ENCODE results near the gene TMX3. TPM values are rescaled to one million over a fixed set of nuclear protein-coding genes. Genes with fewer than 3 reads are reported as not detected.
A peak's percentile ranks its signal among the peaks of the same experiment; 100 is the strongest.

Gene TMX3
- total RNA-seq, 4 donors from 2014 or later, result 19.1 to 44.0 (median 25.3) TPM

- Histone ChIP-seq H3K27me3 (no peaks in the 10 kb centered on the region), H3K36me3 (no peaks in the 10 kb centered on the region), H3K9me3 (no peaks in the 10 kb centered on the region), H3K4me3 (no peak overlapping the region), H3K4me1 (peaks cover 9% of the 10 kb centered on the region), H3K27ac (no peak overlapping the region)
- no peak for DNase-seq (ENCODE audit: low spot score in 2 of 2)
- WGBS, result 67% methylated on average over 4 of the region's 4 CpGs
- no peak for TF ChIP-seq EP300 (IDR thresholded peaks at IDR 0.05)
- TF ChIP-seq CTCF (IDR thresholded peaks at IDR 0.05), result no peak
- TF ChIP-seq POLR2AphosphoS5 (IDR thresholded peaks at IDR 0.05), result no peak
- TF ChIP-seq POLR2A (IDR thresholded peaks at IDR 0.05), result no peak
Observed at GRCh38 chr18:68724021-68724420, 9.1 kb upstream of the TMX3 start.

DNA sequence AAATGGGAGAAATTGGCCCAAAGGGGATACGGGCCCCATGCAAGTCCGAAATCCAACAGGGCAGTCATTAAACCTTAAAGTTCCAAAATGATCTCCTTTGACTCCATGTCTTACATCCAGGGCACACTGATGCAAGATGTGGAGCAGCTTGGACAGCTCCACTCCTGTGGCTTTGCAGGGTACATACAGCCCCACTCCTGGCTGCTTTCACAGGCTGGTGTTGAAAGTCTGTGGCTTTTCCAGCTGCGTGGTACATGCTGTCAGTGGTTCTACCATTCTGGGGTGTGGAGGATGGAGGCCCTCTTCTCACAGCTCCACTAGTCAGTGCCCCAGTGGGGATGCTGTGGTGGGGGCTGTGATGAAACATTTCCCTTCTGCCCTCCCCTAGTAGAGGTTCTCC, 8.6 kb upstream of the TMX3 start:
- TF ChIP-seq CTCF (IDR thresholded peaks at IDR 0.05) (no peak), POLR2A (IDR thresholded peaks at IDR 0.05) (no peak), POLR2AphosphoS5 (IDR thresholded peaks at IDR 0.05) (no peak), EP300 (IDR thresholded peaks at IDR 0.05) (no peak)
- Histone ChIP-seq H3K4me3 (no peak overlapping the region), H3K27ac (no peak overlapping the region), H3K36me3 (no peaks in the 10 kb centered on the region), H3K9me3 (no peaks in the 10 kb centered on the region), H3K27me3 (no peaks in the 10 kb centered on the region), H3K4me1 (peaks cover 9% of the 10 kb centered on the region)
- DNase-seq (ENCODE audit: low spot score in 2 of 2), result no peak
- 93% methylated on average over 3 of the region's 3 CpGs for WGBS

GRCh38 chr18:68722821-68723220, 7.9 kb upstream of the TMX3 start:
- Histone ChIP-seq H3K27ac (no peak overlapping the region), H3K4me3 (no peak overlapping the region), H3K9me3 (no peaks in the 10 kb centered on the region), H3K4me1 (peaks cover 9% of the 10 kb centered on the region), H3K36me3 (no peaks in the 10 kb centered on the region), H3K27me3 (no peaks in the 10 kb centered on the region)
- no peak for DNase-seq (ENCODE audit: low spot score in 2 of 2)
- WGBS, result 82% methylated on average over 1 of the region's 1 CpG
- TF ChIP-seq POLR2AphosphoS5 (IDR thresholded peaks at IDR 0.05) (no peak), POLR2A (IDR thresholded peaks at IDR 0.05) (no peak), CTCF (IDR thresholded peaks at IDR 0.05) (no peak), EP300 (IDR thresholded peaks at IDR 0.05) (no peak)

DNA sequence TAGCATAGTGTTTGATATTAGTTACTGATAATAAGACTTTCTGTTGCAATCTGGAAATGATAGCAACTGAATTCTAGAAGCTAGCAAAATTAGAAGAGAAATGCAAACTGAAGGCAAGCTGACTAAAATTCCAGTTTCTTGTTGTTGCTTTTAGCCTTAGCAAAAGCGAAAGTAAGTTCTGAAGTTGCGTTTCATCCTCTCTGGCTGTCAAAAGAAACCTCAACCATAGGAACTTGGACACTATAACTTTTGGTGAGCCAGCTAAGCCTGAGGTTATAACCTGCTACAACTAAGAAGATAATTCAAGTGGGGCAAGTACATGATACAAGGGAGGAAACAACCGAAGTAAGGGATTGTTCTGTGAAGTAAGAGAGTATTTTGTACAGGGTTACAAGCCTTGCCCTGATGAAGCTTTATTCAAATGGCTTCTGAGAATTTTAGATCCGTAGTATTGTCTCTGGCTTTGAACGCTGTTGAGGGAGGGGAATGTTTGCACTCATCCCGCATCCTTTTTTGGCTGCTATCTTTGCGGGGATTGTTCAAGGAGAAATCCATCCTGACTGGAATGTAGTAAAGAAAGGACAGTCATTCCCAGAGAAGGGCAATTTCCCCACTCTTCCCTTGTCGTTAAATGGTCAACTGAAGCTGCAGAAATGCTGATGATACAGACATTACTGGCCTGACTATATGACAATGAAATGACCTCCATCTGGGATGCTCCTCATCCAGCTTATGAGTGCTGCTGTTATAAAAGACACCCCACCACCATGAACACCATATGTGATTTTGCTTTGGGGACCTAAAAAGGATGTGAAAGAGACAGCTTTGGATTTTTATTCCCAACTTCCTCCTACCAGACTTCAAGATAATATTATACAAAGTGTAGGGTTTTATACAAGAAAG, 7.0 kb upstream of the TMX3 start:
- WGBS, result 25% methylated on average over 8 of the region's 8 CpGs
- TF ChIP-seq CTCF (IDR thresholded peaks at IDR 0.05), result no peak
- TF ChIP-seq POLR2A (IDR thresholded peaks at IDR 0.05), result no peak
- no peak for TF ChIP-seq EP300 (IDR thresholded peaks at IDR 0.05)
- TF ChIP-seq POLR2AphosphoS5 (IDR thresholded peaks at IDR 0.05), result no peak
- Histone ChIP-seq H3K27me3 (no peaks in the 10 kb centered on the region), H3K27ac (peak overlapping the region; percentile 60), H3K4me3 (peak overlapping the region; percentile 37), H3K4me1 (peaks cover 9% of the 10 kb centered on the region), H3K36me3 (no peaks in the 10 kb centered on the region), H3K9me3 (no peaks in the 10 kb centered on the region)
- DNase-seq (ENCODE audit: low spot score in 2 of 2), result no peak

- WGBS, result 0% methylated on average over 14 of the region's 14 CpGs
- no peak for DNase-seq (ENCODE audit: low spot score in 2 of 2)
Observed at GRCh38 chr18:68714366-68714711, 569 bp downstream of the TMX3 start.

More at GRCh38 chr18:68714366-68714711, 569 bp downstream of the TMX3 start:
- Histone ChIP-seq H3K4me1 (peaks cover 22% of the 10 kb centered on the region), H3K4me3 (peak overlapping the region; percentile 98), H3K27ac (peak overlapping the region; percentile 83), H3K36me3 (peaks cover 30% of the 10 kb centered on the region), H3K27me3 (no peaks in the 10 kb centered on the region), H3K9me3 (no peaks in the 10 kb centered on the region)
- no peak for TF ChIP-seq EP300 (IDR thresholded peaks at IDR 0.05)
- TF ChIP-seq POLR2A (IDR thresholded peaks at IDR 0.05), result no peak
- TF ChIP-seq CTCF (IDR thresholded peaks at IDR 0.05), result no peak
- TF ChIP-seq POLR2AphosphoS5 (IDR thresholded peaks at IDR 0.05), result no peak
